Upper lobe of right lung (tissue), 1 donor: ENCODE data around the gene RNF214. TPM values are rescaled to one million over a fixed set of nuclear protein-coding genes. Genes with fewer than 3 reads are reported as not detected.

Experiments used
- ATAC-seq: fragments of 200-7000 bp; cut with Tn5 transposase; one replicate; pipeline ENCODE4 v1.9.1; 2020; ENCODE audit warnings: mild to moderate bottlenecking, moderate library complexity
- DNase-seq: peaks from one replicate; pipeline ENCODE4 v3.0.0-alpha.2; 2020
- H3K27ac ChIP-seq: fragments of 200-600 bp; one replicate; pipeline ENCODE4 v1.8.0; 2022
- H3K27me3 ChIP-seq: fragments of 200-600 bp; one replicate; pipeline ENCODE4 v1.8.0; 2022; ENCODE audit warnings: mild to moderate bottlenecking
- H3K36me3 ChIP-seq: fragments of 200-600 bp; one replicate; pipeline ENCODE4 v1.8.0; 2022
- H3K4me1 ChIP-seq: fragments of 200-600 bp; one replicate; pipeline ENCODE4 v1.8.0; 2022
- H3K4me3 ChIP-seq: fragments of 200-600 bp; one replicate; pipeline ENCODE4 v1.8.0; 2022; ENCODE audit warnings: mild to moderate bottlenecking
- H3K9me3 ChIP-seq: fragments of 200-600 bp; one replicate; pipeline ENCODE4 v1.8.0; 2022
- CTCF ChIP-seq: fragments of 200-600 bp; IDR thresholded peaks from one replicate; pipeline ENCODE4 v1.8.0; 2022; ENCODE audit warnings: antibody characterized with exemption
- intact Hi-C: fragments of 100-400 bp; cut with DNase I; formaldehyde crosslinking; loops from one replicate; pipeline ENCODE4 v1.11.0; 2022
- total RNA-seq: library from RNA; stranded (reverse); fragmentation: NEBNext Ultra II Directional; extraction: Animal tissue kit (Norgen Biotek cat#: 25700); gene quantifications from one replicate; pipeline ENCODE4 v1.2.1, GENCODE V29; 2021
- donor health status: DM: no; HTN: yes; CAD: no; lungs with severe emphysema.

The RNF214 gene
- total RNA-seq, 1 donor from 2014 or later, result 27.1 TPM

GRCh38 chr11:117282956-117283355 lies 50.5 kb downstream of the RNF214 start:
- Histone ChIP-seq H3K27ac (no peak overlapping the region), H3K36me3 (peaks cover 71% of the 10 kb centered on the region), H3K4me3 (no peak overlapping the region), H3K4me1 (peaks cover 3% of the 10 kb centered on the region), H3K9me3 (no peaks in the 10 kb centered on the region), H3K27me3 (no peaks in the 10 kb centered on the region)
- no peak for ATAC-seq
- no peak for DNase-seq
- no peak for TF ChIP-seq CTCF
- intact Hi-C loops, result no loop called here

- Histone ChIP-seq H3K36me3 (peaks cover 82% of the 10 kb centered on the region), H3K4me1 (peaks cover 3% of the 10 kb centered on the region), H3K27me3 (no peaks in the 10 kb centered on the region), H3K27ac (no peak overlapping the region), H3K4me3 (no peak overlapping the region), H3K9me3 (no peaks in the 10 kb centered on the region)
- TF ChIP-seq CTCF, result no peak
- DNase-seq (no peak), ATAC-seq (no peak)
- intact Hi-C loops, result no loop called here
Observed at GRCh38 chr11:117284053-117284452, 51.6 kb downstream of the RNF214 start.

GRCh38 chr11:117286588-117286987 lies 54.1 kb downstream of the RNF214 start:
- Histone ChIP-seq H3K9me3 (no peaks in the 10 kb centered on the region), H3K27me3 (no peaks in the 10 kb centered on the region), H3K27ac (no peak overlapping the region), H3K36me3 (peaks cover 90% of the 10 kb centered on the region), H3K4me3 (no peak overlapping the region), H3K4me1 (peaks cover 3% of the 10 kb centered on the region)
- ATAC-seq, result no peak
- TF ChIP-seq CTCF, result no peak
- intact Hi-C loops, result no loop called here
- DNase-seq, result no peak

DNA sequence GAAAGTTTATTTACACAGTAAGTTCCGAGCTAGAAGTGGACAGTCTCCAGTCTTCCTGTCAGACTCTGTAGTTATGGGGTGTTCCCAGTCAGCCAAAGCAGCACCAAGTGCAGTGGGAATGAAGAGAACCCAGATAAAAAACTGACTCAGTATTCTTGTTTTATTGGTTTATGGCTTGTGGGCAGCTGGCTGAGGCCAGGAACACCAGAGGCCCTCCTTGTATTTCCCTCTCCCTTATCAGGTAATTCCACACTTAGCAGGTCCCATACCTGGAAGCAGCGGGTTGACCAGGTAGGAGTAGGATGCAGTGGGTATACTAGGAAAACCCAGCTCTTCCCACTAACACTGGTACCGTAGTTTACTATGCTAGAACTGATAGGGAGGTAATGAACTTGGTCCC lies 55.2 kb downstream of the RNF214 start:
- DNase-seq (no peak), ATAC-seq (no peak)
- peaks cover 3% of the 10 kb centered on the region for H3K4me1 ChIP-seq
- H3K27me3 ChIP-seq, result no peaks in the 10 kb centered on the region
- H3K36me3 ChIP-seq, result peaks cover 81% of the 10 kb centered on the region
- TF ChIP-seq CTCF, result no peak
- H3K27ac ChIP-seq, result no peak overlapping the region
- intact Hi-C loops, result no loop called here
- H3K4me3 ChIP-seq, result no peak overlapping the region
- no peaks in the 10 kb centered on the region for H3K9me3 ChIP-seq

- H3K4me3 ChIP-seq, result no peak overlapping the region
- TF ChIP-seq CTCF, result no peak
- intact Hi-C loops, result no loop called here
- peaks cover 66% of the 10 kb centered on the region for H3K36me3 ChIP-seq
- H3K4me1 ChIP-seq, result peaks cover 3% of the 10 kb centered on the region
- ATAC-seq (no peak), DNase-seq (no peak)
- no peak overlapping the region for H3K27ac ChIP-seq
- H3K27me3 ChIP-seq, result no peaks in the 10 kb centered on the region
- no peaks in the 10 kb centered on the region for H3K9me3 ChIP-seq
Observed at GRCh38 chr11:117289795-117290194, 57.3 kb downstream of the RNF214 start.

- intact Hi-C loops, result no loop called here
- ATAC-seq, result no peak
- H3K4me1 ChIP-seq, result peaks cover 3% of the 10 kb centered on the region
Observed at GRCh38 chr11:117290809-117291396, 58.4 kb downstream of the RNF214 start, which contains the start of gene BACE1-AS. BACE1-AS (plus strand) TSS chr11:117291346.

More at GRCh38 chr11:117290809-117291396, 58.4 kb downstream of the RNF214 start, which contains the start of gene BACE1-AS:
- Histone ChIP-seq H3K36me3 (peaks cover 62% of the 10 kb centered on the region), H3K27ac (no peak within 1 kb of the TSS), H3K27me3 (no peaks in the 10 kb centered on the region), H3K4me3 (no peak within 1 kb of the TSS), H3K9me3 (no peaks in the 10 kb centered on the region)
- no peak for TF ChIP-seq CTCF
- no peak for DNase-seq
